GM12878 (cell line): Measurements from ENCODE around the gene C16orf87. TPM values are rescaled to one million over a fixed set of nuclear protein-coding genes. Genes with fewer than 3 reads are reported as not detected.

Experiments
- ATAC-seq: fragments of 200-7000 bp; cut with Tn5 transposase; 3 replicates; pipeline ENCODE4 v1.9.1; 2020; ENCODE audit warnings: mild to moderate bottlenecking, moderate library complexity
- BruUV-seq: library from RNA; stranded (reverse); fragments of 400-500 nt; replicated peaks from 2 replicates; lab custom pipeline; 2021; lab: Mats Ljungman, UMichigan
- CTCF ChIA-PET: fragments of 300-600 bp; sonication (Branson Sonifier 250); formaldehyde crosslinking; extraction: SDS; loops from one replicate; lab custom pipeline; 2021; ENCODE audit warnings: inconsistent platforms; lab: Yijun Ruan, JAX
- POLR2A ChIA-PET: fragments of 350-600 bp; formaldehyde crosslinking; extraction: SDS; loops from one replicate; lab custom pipeline; 2021; ENCODE audit warnings: inconsistent platforms; lab: Charles Lee
- RAD21 ChIA-PET: fragments of 300-600 bp; sonication (Branson Sonifier 250); formaldehyde crosslinking; loops from one replicate; lab custom pipeline; 2023; ENCODE audit warnings: antibody characterized with exemption; ENCODE audit not compliant: unreplicated experiment; lab: Charles Lee
- SMC1A ChIA-PET: fragments of 300-600 bp; sonication (Branson Sonifier 250); formaldehyde crosslinking; loops from one replicate; lab custom pipeline; 2023; ENCODE audit not compliant: unreplicated experiment, uncharacterized antibody; lab: Charles Lee
- DNase-seq: peaks from one replicate; pipeline ENCODE4 v3.0.0-alpha.2; 2011; ENCODE audit warnings: low read depth, low spot score
- FAIRE-seq: peaks from 3 replicates; lab custom pipeline; 2011; peaks lifted over from hg19 to GRCh38; lab: Jason Lieb, UNC
- H2AFZ ChIP-seq: 2 replicates; pipeline ENCODE4 v1.6.0; 2011; ENCODE audit warnings: low read depth, low read length, control low read depth; ENCODE audit not compliant: control insufficient read depth
- H3K27ac ChIP-seq: 2 replicates; pipeline ENCODE4 v1.5.1; 2011; ENCODE audit warnings: control low read depth; ENCODE audit not compliant: control insufficient read depth, insufficient read depth
- H3K27me3 ChIP-seq, 2 experiments: replicated peaks in 1 of 2; 2 replicates each; pipeline versions ENCODE4 v1.6.0 to v1.6.1; 2011; ENCODE audit warnings: low read length in 1 of 2; ENCODE audit not compliant: control insufficient read depth in 2 of 2, insufficient read depth in 2 of 2
- H3K36me3 ChIP-seq, 2 experiments: 2 replicates each; pipeline ENCODE4 v1.5.1; 2011; ENCODE audit warnings: low read length in 1 of 2; ENCODE audit not compliant: control insufficient read depth in 2 of 2, insufficient read depth in 2 of 2
- H3K4me1 ChIP-seq: 2 replicates; pipeline ENCODE4 v1.6.1; 2011; ENCODE audit warnings: mild to moderate bottlenecking, low read length, moderate library complexity, mixed read lengths; ENCODE audit not compliant: control insufficient read depth, insufficient read depth
- H3K4me2 ChIP-seq: 2 replicates; pipeline ENCODE4 v1.6.0; 2011; ENCODE audit warnings: control low read depth; ENCODE audit not compliant: control insufficient read depth, insufficient read depth
- H3K4me3 ChIP-seq: fragments of 200-600 bp; sonication (generic); 2 replicates; pipeline ENCODE4 v1.5.1; 2016
- H3K79me2 ChIP-seq: 2 replicates; pipeline ENCODE4 v1.6.0; 2011; ENCODE audit warnings: low read length; ENCODE audit not compliant: control insufficient read depth, insufficient read depth
- H3K9ac ChIP-seq: 2 replicates; pipeline ENCODE4 v1.8.0; 2011; ENCODE audit warnings: low read length, control low read depth, mixed read lengths; ENCODE audit not compliant: control insufficient read depth, insufficient read depth
- H3K9me3 ChIP-seq: replicated peaks from 3 replicates; pipeline ENCODE4 v1.5.1; 2011; ENCODE audit warnings: mild to moderate bottlenecking, low read length; ENCODE audit not compliant: control insufficient read depth, insufficient read depth
- H4K20me1 ChIP-seq: 2 replicates; pipeline ENCODE4 v1.6.0; 2011; ENCODE audit not compliant: control insufficient read depth, insufficient read depth
- CBFB ChIP-seq: IDR thresholded peaks from 2 replicates; pipeline ENCODE4 v1.6.1; 2016; ENCODE audit warnings: antibody characterized with exemption, low read depth
- EZH2 ChIP-seq: IDR thresholded peaks from 2 replicates; pipeline ENCODE4 v1.6.1; 2012; ENCODE audit warnings: low read depth, mild to moderate bottlenecking, control low read depth, inconsistent platforms, low read length, borderline replicate concordance; ENCODE audit not compliant: control insufficient read depth
- NR2C1 ChIP-seq: fragments of 450-650 bp; IDR thresholded peaks from 2 replicates; pipeline ENCODE4 v1.6.1; 2017; ENCODE audit warnings: antibody characterized with exemption, mild to moderate bottlenecking, moderate library complexity
- RAD51 ChIP-seq: fragments of 450-650 bp; IDR thresholded peaks from 2 replicates; pipeline ENCODE4 v1.6.1; 2016; ENCODE audit warnings: moderate library complexity, mild to moderate bottlenecking, inconsistent platforms
- WGBS: methylation state at CpG from one replicate; pipeline ENCODE4 v1.1.6; 2016; ENCODE audit warnings: low lambda C conversion rate; ENCODE audit not compliant: insufficient replicate concordance, insufficient coverage; ENCODE audit errors: missing lambda C conversion rate; 5-methylcytosine and 5-hydroxymethylcytosine counted together
- in situ Hi-C: fragments of 300-500 bp; cut with MboI; formaldehyde crosslinking; loops from 9 replicates; pipeline ENCODE4 v1.14.3; 2018; ENCODE audit warnings: mixed read lengths
- intact Hi-C: fragments of 100-400 bp; cut with micrococcal nuclease; formaldehyde crosslinking; loops from one replicate; pipeline ENCODE4 v1.14.2; 2022; ENCODE audit not compliant: unreplicated experiment
- polyA plus RNA-seq, 11 experiments: library from polyadenylated mRNA; depleted of rRNA in 4 of 11; unstranded in 6 of 11; stranded (reverse) in 5 of 11; fragments of >200 nt; fragmentation: Nextera tagmentation in 4 of 11; fragmentation: Illumina TruSeq in 1 of 11; extraction: Ambion mirVana in 4 of 11; extraction: Trizol in 1 of 11; gene quantifications; 1 replicate in 1 of 11; 2 replicates in 10 of 11; pipeline versions ENCODE4 v1.2.1 to v1.2.3, GENCODE V29; 2011 to 2016; ENCODE audit warnings: inconsistent platforms in 2 of 11, missing spikeins in 2 of 11, low read depth in 1 of 11
- total RNA-seq, 4 experiments: library from RNA; depleted of rRNA in 3 of 4; stranded (reverse); fragments of >200 nt in 3 of 4; fragmentation: Illumina TruSeq in 1 of 4; extraction: Trizol in 1 of 4; gene quantifications; 2 replicates each; pipeline versions ENCODE4 v1.2.1 to v1.2.3, GENCODE V29; 2013 to 2021
- TF ChIP-seq, protein P1 (sequence below): IDR thresholded peaks from 2 replicates; pipeline ENCODE4 v1.6.1; 2011; ENCODE audit warnings: borderline replicate concordance, low read depth, mild to moderate bottlenecking, moderate library complexity, mixed read lengths, low read length; ENCODE audit not compliant: insufficient read depth; ENCODE audit errors: extremely low read length
- TF ChIP-seq, protein P2 (sequence below): IDR thresholded peaks from 2 replicates; pipeline ENCODE4 v1.6.1; 2011; ENCODE audit warnings: mild to moderate bottlenecking, low read depth, low read length, moderate library complexity; ENCODE audit not compliant: insufficient replicate concordance
- TF ChIP-seq, protein P3 (sequence below): fragments of 450-650 bp; formaldehyde crosslinking; IDR thresholded peaks from 2 replicates; pipeline ENCODE4 v1.4.0; 2020; ENCODE audit warnings: mild to moderate bottlenecking, moderate library complexity

The C16orf87 gene
- total and polyA plus RNA-seq, 10 of the 15 experiments (the other 5 are each of a cell fraction or from before 2014, with no cell fraction given): 18.4 to 72.6 (median 31.0) TPM

DNA sequence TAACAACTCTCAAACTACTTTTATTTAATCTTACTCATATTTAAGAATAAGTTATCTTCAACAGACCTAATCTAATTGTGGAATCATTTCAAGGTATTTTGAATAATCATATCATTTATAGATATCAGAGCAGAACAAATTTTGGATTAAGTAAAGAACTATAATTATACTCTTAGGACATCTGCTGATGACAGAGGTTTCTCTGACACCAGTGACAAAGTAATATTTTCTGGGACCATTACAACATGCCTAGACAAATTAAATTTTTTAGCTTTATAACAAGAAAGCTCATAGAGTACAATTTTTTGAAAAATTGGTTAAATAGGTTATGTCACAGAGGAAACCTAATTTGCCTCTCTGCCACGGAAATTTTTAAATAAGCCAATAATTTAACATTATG is 30.5 kb downstream of the C16orf87 start:
- BruUV-seq: no TSS peak
- no peaks in the 10 kb centered on the region for H3K4me1 ChIP-seq
- no peak for DNase-seq
- ChIA-PET RAD21 (interaction anchor here (0.6 to 3.9 kb wide), 16 partner anchors 9 to 126 kb away, joined by 3 to 50 read pairs (median 4); partner anchors contain the start of gene ORC6), POLR2A (interaction anchor here (0.6 to 2.9 kb wide), 7 partner anchors 8 to 126 kb away, joined by 3 to 12 read pairs (median 4); no protein-coding TSS in a partner anchor), CTCF (interaction anchor here (0.6 to 6.3 kb wide), 19 partner anchors 9 to 141 kb away, joined by 3 to 112 read pairs (median 5); partner anchors contain the start of gene ORC6), SMC1A (interaction anchor here (0.8 to 6.2 kb wide), 22 partner anchors 8 to 193 kb away, joined by 3 to 70 read pairs (median 4); partner anchors contain the start of gene ORC6)
- no peak overlapping the region for H3K27ac ChIP-seq
- H4K20me1 ChIP-seq: no peaks in the 10 kb centered on the region
- no peaks in the 10 kb centered on the region for H3K27me3 ChIP-seq
- no peak overlapping the region for H2AFZ ChIP-seq
- peaks cover 4% of the 10 kb centered on the region; the same call in 2 of the 3 replicates for H3K9me3 ChIP-seq
- H3K36me3 ChIP-seq: peaks cover 0 to 11% of the 10 kb centered on the region in 2 experiments; a peak in 2 of 4 replicates
- 100% methylated on average over 1 of the region's 1 CpG for WGBS
- intact Hi-C loops (no loop called here), in situ Hi-C loops (no loop called here)
- no peak overlapping the region for H3K4me3 ChIP-seq
- no peak for FAIRE-seq
- H3K79me2 ChIP-seq: peaks cover 5% of the 10 kb centered on the region
- TF ChIP-seq, protein P1, sequence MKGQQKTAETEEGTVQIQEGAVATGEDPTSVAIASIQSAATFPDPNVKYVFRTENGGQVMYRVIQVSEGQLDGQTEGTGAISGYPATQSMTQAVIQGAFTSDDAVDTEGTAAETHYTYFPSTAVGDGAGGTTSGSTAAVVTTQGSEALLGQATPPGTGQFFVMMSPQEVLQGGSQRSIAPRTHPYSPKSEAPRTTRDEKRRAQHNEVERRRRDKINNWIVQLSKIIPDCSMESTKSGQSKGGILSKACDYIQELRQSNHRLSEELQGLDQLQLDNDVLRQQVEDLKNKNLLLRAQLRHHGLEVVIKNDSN: no peak
- TF ChIP-seq RAD51 (no peak), CBFB (no peak), EZH2 (no peak), NR2C1 (no peak)
- TF ChIP-seq, protein P2, sequence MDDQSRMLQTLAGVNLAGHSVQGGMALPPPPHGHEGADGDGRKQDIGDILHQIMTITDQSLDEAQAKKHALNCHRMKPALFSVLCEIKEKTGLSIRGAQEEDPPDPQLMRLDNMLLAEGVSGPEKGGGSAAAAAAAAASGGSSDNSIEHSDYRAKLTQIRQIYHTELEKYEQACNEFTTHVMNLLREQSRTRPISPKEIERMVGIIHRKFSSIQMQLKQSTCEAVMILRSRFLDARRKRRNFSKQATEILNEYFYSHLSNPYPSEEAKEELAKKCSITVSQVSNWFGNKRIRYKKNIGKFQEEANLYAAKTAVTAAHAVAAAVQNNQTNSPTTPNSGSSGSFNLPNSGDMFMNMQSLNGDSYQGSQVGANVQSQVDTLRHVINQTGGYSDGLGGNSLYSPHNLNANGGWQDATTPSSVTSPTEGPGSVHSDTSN: no peak
- TF ChIP-seq, protein P3, sequence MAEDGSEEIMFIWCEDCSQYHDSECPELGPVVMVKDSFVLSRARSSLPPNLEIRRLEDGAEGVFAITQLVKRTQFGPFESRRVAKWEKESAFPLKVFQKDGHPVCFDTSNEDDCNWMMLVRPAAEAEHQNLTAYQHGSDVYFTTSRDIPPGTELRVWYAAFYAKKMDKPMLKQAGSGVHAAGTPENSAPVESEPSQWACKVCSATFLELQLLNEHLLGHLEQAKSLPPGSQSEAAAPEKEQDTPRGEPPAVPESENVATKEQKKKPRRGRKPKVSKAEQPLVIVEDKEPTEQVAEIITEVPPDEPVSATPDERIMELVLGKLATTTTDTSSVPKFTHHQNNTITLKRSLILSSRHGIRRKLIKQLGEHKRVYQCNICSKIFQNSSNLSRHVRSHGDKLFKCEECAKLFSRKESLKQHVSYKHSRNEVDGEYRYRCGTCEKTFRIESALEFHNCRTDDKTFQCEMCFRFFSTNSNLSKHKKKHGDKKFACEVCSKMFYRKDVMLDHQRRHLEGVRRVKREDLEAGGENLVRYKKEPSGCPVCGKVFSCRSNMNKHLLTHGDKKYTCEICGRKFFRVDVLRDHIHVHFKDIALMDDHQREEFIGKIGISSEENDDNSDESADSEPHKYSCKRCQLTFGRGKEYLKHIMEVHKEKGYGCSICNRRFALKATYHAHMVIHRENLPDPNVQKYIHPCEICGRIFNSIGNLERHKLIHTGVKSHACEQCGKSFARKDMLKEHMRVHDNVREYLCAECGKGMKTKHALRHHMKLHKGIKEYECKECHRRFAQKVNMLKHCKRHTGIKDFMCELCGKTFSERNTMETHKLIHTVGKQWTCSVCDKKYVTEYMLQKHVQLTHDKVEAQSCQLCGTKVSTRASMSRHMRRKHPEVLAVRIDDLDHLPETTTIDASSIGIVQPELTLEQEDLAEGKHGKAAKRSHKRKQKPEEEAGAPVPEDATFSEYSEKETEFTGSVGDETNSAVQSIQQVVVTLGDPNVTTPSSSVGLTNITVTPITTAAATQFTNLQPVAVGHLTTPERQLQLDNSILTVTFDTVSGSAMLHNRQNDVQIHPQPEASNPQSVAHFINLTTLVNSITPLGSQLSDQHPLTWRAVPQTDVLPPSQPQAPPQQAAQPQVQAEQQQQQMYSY: no peak
- H3K9ac ChIP-seq: no peak overlapping the region
- ATAC-seq: no peak
- H3K4me2 ChIP-seq: no peak overlapping the region
